ENCODE data around the gene KCNMB2. TPM values are rescaled to one million over a fixed set of nuclear protein-coding genes. Genes with fewer than 3 reads are reported as not detected.

Gene KCNMB2
- total RNA-seq, 2 donors from 2014 or later = not detected

DNA sequence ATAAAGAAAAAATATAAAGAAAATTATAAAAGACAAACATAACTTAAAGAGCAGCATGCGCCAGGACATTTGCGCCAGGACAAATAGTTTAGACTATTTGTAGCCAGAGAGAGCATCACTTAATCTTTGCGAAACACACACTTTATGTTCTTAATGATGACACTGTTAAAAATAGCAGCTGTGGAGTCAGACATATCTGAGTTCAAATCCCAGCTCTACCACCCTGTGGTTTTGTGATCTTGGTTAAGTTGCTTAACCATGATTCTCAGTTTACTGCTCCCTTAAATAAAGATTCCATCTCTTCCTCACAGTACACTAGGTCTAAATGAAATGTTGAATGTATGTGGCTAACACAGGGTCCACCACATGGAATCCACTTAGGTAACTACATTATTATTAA lies 31.4 kb downstream of the KCNMB2 start:
- Mint-ChIP-seq H3K9me3 (no peaks in the 10 kb centered on the region), H3K4me1 (peaks cover 18% of the 10 kb centered on the region), H3K27ac (no peak overlapping the region), H3K36me3 (ENCODE audit: low read depth) (no peaks in the 10 kb centered on the region), H3K27me3 (ENCODE audit: insufficient read depth) (no peaks in the 10 kb centered on the region), H3K4me3 (no peak overlapping the region)
- 96% methylated on average over 3 of the region's 3 CpGs for WGBS, 2 experiments (ENCODE audit: insufficient coverage in 1 of 2, insufficient read length in 1 of 2)
- DNase-seq = no peak
- H3K4me3 ChIP-seq (ENCODE audit: low read length) = no peak overlapping the region
- H3K9ac ChIP-seq (ENCODE audit: extremely low read depth, low read length, poor library complexity, severe bottlenecking) = no peak overlapping the region
- no peaks in the 10 kb centered on the region for H3K27me3 ChIP-seq (ENCODE audit: control insufficient read depth, insufficient read depth, low read length, poor library complexity, severe bottlenecking)
- TF ChIP-seq, protein P1, sequence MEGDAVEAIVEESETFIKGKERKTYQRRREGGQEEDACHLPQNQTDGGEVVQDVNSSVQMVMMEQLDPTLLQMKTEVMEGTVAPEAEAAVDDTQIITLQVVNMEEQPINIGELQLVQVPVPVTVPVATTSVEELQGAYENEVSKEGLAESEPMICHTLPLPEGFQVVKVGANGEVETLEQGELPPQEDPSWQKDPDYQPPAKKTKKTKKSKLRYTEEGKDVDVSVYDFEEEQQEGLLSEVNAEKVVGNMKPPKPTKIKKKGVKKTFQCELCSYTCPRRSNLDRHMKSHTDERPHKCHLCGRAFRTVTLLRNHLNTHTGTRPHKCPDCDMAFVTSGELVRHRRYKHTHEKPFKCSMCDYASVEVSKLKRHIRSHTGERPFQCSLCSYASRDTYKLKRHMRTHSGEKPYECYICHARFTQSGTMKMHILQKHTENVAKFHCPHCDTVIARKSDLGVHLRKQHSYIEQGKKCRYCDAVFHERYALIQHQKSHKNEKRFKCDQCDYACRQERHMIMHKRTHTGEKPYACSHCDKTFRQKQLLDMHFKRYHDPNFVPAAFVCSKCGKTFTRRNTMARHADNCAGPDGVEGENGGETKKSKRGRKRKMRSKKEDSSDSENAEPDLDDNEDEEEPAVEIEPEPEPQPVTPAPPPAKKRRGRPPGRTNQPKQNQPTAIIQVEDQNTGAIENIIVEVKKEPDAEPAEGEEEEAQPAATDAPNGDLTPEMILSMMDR (conservative IDR thresholded peaks at IDR 0.05) = no peak
- H3K9me3 ChIP-seq (ENCODE audit: control insufficient read depth, low read length) = no peaks in the 10 kb centered on the region
- peaks cover 4% of the 10 kb centered on the region for H3K4me1 ChIP-seq (ENCODE audit: control insufficient read depth, insufficient read depth, low read length)
- H3K27ac ChIP-seq (ENCODE audit: low read depth, low read length) = no peak overlapping the region
- no peaks in the 10 kb centered on the region for H3K36me3 ChIP-seq (ENCODE audit: control insufficient read depth, insufficient read depth, low read length)

DNA sequence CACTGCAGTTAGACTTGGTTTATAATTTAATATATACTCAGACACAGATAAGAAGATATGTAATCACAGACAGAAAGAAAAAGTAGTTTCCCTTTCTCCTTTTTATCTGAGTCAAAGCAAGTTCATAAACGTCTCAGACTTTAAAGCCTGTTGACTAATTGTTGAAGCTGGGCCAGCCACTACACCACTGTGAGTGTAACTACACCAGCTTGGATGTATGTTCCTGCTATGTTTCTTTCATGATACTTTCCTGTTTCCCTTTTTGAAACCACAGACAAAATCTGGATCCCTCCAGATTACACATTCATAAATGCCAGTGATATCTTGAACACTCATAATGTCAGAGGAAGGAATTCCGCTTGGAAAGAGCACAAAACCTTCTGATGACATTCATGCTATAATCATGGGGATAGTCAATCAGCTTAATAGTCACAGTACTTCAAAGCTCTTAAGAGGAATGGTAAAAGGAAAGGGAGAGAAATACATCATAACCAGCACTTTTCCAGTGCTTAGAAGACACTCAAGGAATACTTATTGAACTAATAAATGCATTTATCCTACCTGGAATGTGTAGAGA lies 32.0 kb downstream of the KCNMB2 start:
- H3K4me3 Mint-ChIP-seq = no peak overlapping the region
- 33 to 74% methylated on average over 1 to 2 of the region's 2 CpGs for WGBS, 2 experiments (ENCODE audit: insufficient coverage in 1 of 2, insufficient read length in 1 of 2)

DNA sequence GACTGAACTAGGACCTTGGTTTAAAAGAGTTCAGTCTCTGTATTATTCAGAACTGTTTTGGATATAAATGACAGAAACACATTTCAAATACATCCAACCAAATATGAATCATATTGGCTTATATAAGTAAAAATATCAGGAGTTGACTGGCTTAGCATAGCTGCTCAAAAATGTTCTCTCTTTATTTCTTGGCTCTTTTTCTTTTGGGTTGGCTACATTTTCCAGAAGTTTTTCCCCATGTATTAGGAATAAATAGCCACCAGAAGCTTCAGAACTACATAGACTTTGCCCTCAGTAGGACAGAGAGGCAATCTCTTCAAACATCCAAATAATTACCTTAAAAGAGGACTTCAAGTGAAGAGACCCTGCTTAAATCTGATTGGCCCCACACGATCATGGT lies 32.7 kb downstream of the KCNMB2 start:
- Histone ChIP-seq H3K4me3 (ENCODE audit: low read length) (no peak overlapping the region), H3K27me3 (ENCODE audit: control insufficient read depth, insufficient read depth, low read length, poor library complexity, severe bottlenecking) (no peaks in the 10 kb centered on the region), H3K27ac (ENCODE audit: low read depth, low read length) (no peak overlapping the region), H3K9ac (ENCODE audit: extremely low read depth, low read length, poor library complexity, severe bottlenecking) (no peak overlapping the region), H3K9me3 (ENCODE audit: control insufficient read depth, low read length) (no peaks in the 10 kb centered on the region), H3K36me3 (ENCODE audit: control insufficient read depth, insufficient read depth, low read length) (no peaks in the 10 kb centered on the region), H3K4me1 (ENCODE audit: control insufficient read depth, insufficient read depth, low read length) (peaks cover 4% of the 10 kb centered on the region)
- Mint-ChIP-seq H3K4me3 (no peak overlapping the region), H3K36me3 (ENCODE audit: low read depth) (no peaks in the 10 kb centered on the region), H3K27ac (no peak overlapping the region), H3K9me3 (no peaks in the 10 kb centered on the region), H3K4me1 (peaks cover 16% of the 10 kb centered on the region), H3K27me3 (ENCODE audit: insufficient read depth) (no peaks in the 10 kb centered on the region)
- WGBS, 2 experiments (ENCODE audit: insufficient coverage in 1 of 2, insufficient read length in 1 of 2) = 97% methylated on average over 1 of the region's 1 CpG; no CpG with 5 or more reads in 1 of the 2 experiments
- TF ChIP-seq, protein P1 (conservative IDR thresholded peaks at IDR 0.05) = no peak
- no peak for DNase-seq

More for the DNA sequence above, 32.0 kb downstream of the KCNMB2 start:
- no peaks in the 10 kb centered on the region for H3K36me3 Mint-ChIP-seq (ENCODE audit: low read depth)
- Histone ChIP-seq H3K27ac (ENCODE audit: low read depth, low read length) (no peak overlapping the region), H3K9ac (ENCODE audit: extremely low read depth, low read length, poor library complexity, severe bottlenecking) (no peak overlapping the region), H3K4me1 (ENCODE audit: control insufficient read depth, insufficient read depth, low read length) (peaks cover 4% of the 10 kb centered on the region), H3K9me3 (ENCODE audit: control insufficient read depth, low read length) (no peaks in the 10 kb centered on the region), H3K27me3 (ENCODE audit: control insufficient read depth, insufficient read depth, low read length, poor library complexity, severe bottlenecking) (no peaks in the 10 kb centered on the region), H3K36me3 (ENCODE audit: control insufficient read depth, insufficient read depth, low read length) (no peaks in the 10 kb centered on the region), H3K4me3 (ENCODE audit: low read length) (no peak overlapping the region)
- no peak overlapping the region for H3K27ac Mint-ChIP-seq
- no peak for DNase-seq
- TF ChIP-seq, protein P1 (conservative IDR thresholded peaks at IDR 0.05) = no peak
- no peaks in the 10 kb centered on the region for H3K27me3 Mint-ChIP-seq (ENCODE audit: insufficient read depth)
- H3K4me1 Mint-ChIP-seq = peaks cover 16% of the 10 kb centered on the region
- H3K9me3 Mint-ChIP-seq = no peaks in the 10 kb centered on the region
